GM12874 (cell line): Measurements from ENCODE around the gene CLEC20A.

Experiments used
- CTCF ChIP-seq: IDR thresholded peaks from 2 replicates; pipeline ENCODE4 v1.5.1; 2011; ENCODE audit warnings: low read depth, mild to moderate bottlenecking, control low read depth, low read length, moderate library complexity; ENCODE audit not compliant: insufficient read depth

CLEC20A gene

GRCh38 chr1:178496410-178497135, at the start of gene CLEC20A:
TSS of gene CLEC20A (minus strand) at chr1:178496964. CDS start at chr1:178496939, 25 bp downstream.
- no peak for TF ChIP-seq CTCF

DNA sequence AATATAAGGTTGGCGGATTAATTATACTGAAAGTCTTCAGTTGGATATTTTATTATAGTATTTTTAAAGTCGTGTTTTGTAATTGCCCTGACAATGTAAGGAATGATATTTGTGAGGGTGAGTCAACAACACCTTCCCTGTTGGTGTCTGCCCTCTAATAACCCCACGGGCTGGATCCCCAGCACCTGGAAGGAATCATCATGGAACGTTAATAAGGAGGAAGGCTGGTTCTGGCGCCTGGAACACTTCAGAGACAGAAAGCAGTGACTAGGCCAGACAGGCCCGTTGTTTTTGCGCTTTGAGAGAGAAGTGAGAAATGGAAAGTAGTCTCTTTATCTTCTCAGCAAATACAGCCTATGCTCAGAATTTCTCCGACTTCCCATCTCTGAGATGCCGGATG, 47.8 kb upstream of the CLEC20A start:
- TF ChIP-seq CTCF, result no peak

GRCh38 chr1:178543290-178543607, 46.5 kb upstream of the CLEC20A start:
- TF ChIP-seq CTCF, result no peak

DNA sequence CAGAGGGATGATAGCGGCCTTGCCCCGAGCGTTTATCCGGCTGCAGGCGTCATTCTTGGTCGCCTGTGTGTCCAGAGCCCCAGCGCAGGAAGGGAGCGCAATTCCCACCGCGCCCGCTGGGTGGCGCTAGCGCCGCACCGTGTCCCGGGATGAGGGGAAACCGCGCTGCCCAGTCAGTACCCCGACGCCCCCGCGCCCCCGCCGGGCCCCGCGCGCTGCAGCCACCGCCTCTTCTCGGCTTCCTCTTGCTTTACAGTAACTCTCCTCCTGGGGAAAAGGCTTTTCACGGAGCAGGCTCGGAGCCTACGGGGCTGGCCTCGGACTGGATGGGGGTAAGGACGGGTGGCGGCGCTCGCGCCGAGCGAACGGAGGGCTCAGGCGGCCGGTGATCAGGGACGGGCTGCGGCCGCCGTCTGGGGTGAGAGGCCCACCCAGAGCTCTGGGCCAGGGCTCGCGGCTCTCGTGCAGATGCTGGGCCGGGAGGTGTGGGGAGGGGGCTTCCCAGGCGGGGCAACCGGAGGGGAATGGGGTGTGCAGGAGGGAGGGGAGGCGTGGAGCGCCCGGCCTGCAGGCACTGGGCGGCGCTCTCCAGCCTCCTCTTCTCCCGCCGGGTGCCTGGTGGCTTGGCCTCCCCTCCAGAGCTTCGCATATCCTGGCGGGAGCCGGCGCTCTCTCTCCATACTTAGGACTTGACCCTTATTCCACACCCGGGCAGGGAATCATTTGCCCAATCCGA, 46.0 kb upstream of the CLEC20A start:
- TF ChIP-seq CTCF, result peak; percentile 98

- TF ChIP-seq CTCF, result no peak
Measured at GRCh38 chr1:178541829-178542553, 45.2 kb upstream of the CLEC20A start.

DNA sequence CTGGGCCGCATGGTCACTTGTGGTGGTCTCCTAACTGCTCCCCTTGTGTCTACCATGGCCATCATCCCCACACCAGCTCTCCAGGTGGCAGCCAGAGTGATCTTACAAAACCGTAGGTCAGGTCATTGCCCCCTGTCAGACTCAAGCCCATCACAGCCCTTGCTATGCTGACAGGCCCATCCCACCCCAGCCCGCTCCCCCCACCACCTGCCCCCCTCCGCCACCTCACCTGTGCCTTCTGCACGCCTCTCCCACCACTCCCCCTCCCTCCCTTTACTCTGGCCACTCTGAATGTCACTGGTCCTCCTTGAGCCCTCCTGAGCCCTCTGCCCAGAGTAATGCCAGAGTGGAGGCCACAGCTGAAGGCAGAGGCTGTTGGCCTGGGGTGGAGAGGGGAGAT, 44.6 kb upstream of the CLEC20A start:
- no peak for TF ChIP-seq CTCF

DNA sequence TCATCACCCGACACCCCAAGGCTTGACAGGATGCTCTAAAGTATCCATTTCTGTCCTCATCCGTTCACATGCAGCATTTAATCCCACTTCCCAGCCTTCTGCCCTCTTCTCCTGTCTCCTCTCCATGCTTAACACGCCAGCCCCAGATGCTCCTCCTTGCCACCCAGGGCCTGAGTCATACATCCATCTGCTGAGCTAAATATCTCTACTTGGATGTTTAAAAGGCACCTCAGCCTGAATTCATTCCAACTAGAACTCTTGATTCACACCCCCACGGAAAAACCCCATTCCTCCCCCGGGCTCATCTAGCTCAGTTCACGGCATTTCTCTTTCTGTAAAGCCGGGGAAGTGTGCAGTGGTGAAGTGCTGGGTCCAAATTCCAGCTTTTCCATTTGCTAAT, 43.9 kb upstream of the CLEC20A start:
- TF ChIP-seq CTCF, result no peak
